ENCODE results near the gene ZSCAN12. TPM values are rescaled to one million over a fixed set of nuclear protein-coding genes. Genes with fewer than 3 reads are reported as not detected.

The ZSCAN12 gene
- total and polyA plus RNA-seq, 8 donors, result 1.1 to 10.5 (median 3.5) TPM

DNA sequence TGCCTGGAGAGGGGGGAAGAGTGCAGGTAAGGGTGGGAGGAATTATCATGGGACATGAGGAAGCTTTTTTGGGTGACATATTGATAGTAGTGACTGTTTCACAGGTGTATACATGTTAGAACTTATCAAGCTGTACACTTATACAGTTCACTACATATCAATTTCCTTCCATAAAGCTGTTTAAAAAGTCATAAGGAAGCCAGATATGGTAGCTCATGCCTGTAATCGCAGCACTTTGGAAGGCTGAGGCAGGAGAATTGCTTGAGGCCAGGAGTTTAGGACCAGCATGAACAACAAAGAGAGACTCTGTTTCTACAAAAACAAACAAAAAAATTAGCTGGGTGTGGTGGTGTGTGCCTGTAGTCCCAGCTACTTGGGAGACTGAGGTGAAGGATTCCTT, 21.7 kb downstream of the ZSCAN12 start:
- Histone ChIP-seq H3K4me3 (no peak overlapping the region), H3K9me3 (peaks cover 0 to 11% (median 0%) of the 10 kb centered on the region in 4 donors), H3K27me3 (no peaks in the 10 kb centered on the region), H3K4me1 (peaks cover 7 to 10% (median 8%) of the 10 kb centered on the region in 4 donors), H3K36me3 (peaks cover 4 to 57% (median 24%) of the 10 kb centered on the region in 4 donors), H3K27ac (no peak overlapping the region)
- DNase-seq, result no peak
- no peak for TF ChIP-seq EP300 (IDR thresholded peaks at IDR 0.05)
- TF ChIP-seq, protein P1, sequence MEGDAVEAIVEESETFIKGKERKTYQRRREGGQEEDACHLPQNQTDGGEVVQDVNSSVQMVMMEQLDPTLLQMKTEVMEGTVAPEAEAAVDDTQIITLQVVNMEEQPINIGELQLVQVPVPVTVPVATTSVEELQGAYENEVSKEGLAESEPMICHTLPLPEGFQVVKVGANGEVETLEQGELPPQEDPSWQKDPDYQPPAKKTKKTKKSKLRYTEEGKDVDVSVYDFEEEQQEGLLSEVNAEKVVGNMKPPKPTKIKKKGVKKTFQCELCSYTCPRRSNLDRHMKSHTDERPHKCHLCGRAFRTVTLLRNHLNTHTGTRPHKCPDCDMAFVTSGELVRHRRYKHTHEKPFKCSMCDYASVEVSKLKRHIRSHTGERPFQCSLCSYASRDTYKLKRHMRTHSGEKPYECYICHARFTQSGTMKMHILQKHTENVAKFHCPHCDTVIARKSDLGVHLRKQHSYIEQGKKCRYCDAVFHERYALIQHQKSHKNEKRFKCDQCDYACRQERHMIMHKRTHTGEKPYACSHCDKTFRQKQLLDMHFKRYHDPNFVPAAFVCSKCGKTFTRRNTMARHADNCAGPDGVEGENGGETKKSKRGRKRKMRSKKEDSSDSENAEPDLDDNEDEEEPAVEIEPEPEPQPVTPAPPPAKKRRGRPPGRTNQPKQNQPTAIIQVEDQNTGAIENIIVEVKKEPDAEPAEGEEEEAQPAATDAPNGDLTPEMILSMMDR (IDR thresholded peaks at IDR 0.05), result no peak
- no peak for TF ChIP-seq POLR2A (IDR thresholded peaks at IDR 0.05)
- TF ChIP-seq POLR2AphosphoS5 (IDR thresholded peaks at IDR 0.05), result no peak
- 90 to 100% (median 97%) methylated on average over 1 of the region's 1 CpG for WGBS, 5 donors
- intact Hi-C loops (cut with DNase I; ENCODE audit: low total_unique reads), result no loop called here

DNA sequence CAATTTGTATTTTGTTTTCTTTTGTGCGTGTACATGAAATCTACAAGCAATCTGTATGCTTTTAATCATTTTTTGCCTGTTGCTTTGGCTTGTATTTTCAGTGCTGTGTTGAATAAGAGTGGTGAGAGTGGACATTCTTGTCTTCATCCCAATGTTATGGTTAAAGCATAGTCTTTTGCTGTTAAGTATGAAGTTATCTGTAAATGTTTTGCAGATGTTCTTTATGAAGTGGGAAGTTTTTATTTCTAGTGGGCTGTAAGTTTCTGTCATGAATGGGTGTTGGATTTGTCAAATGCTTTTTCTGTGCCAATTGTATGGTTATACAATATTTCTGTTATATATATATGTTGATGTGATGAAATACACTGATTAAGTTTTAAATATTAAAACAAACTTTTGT, 25.6 kb downstream of the ZSCAN12 start:
- H3K36me3 ChIP-seq, result peaks cover 0 to 35% (median 3%) of the 10 kb centered on the region in 4 donors

DNA sequence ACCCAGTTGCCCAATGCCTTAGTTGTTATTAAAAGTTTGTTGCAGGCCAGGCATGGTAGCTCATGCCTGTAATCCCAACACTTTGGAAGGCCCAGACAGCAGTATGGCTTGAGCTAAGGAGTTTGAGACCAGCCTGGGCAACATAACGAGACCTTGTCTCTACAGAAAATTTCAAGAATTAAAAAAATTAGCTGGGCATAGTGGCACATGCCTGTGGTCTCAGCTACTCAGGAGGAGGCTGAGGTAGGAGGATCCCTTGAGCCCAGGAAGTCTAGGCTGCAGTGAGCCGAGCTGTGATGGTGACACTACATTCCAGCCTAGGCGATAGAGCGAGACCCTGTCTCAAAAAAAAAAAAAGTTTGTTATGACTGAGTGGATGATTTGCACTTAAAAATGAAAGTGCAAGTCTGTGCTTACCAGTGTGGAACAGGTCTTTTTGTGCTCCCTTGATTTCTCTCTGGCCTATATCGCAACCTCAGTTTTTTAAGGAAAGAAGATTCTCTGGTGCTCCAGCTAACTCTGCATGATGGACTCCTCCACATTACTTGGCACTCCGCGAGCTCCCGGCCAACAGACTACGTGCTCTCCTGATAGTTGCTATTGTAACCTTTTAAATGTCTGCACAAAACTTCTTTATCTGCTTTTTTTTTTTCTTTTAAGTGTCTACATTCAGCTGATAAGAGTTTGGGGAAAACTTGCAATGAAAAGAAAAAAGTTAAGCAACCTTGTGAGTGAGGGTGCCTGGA, 27.7 kb downstream of the ZSCAN12 start:
- Histone ChIP-seq H3K9me3 (no peaks in the 10 kb centered on the region), H3K36me3 (peaks cover 0 to 31% (median 4%) of the 10 kb centered on the region in 4 donors), H3K27ac (no peak overlapping the region), H3K4me1 (no peaks in the 10 kb centered on the region), H3K27me3 (no peaks in the 10 kb centered on the region), H3K4me3 (no peak overlapping the region)
- TF ChIP-seq, protein P1 (IDR thresholded peaks at IDR 0.05), result no peak
- TF ChIP-seq POLR2AphosphoS5 (IDR thresholded peaks at IDR 0.05), result no peak
- TF ChIP-seq POLR2A (IDR thresholded peaks at IDR 0.05), result no peak
- TF ChIP-seq EP300 (IDR thresholded peaks at IDR 0.05), result no peak
- 63 to 82% (median 72%) methylated on average over 9 of the region's 9 CpGs for WGBS, 5 donors
- intact Hi-C loops (cut with DNase I; ENCODE audit: low total_unique reads), result no loop called here
- no peak for DNase-seq

More for the DNA sequence above, 25.6 kb downstream of the ZSCAN12 start:
- Histone ChIP-seq H3K27me3 (no peaks in the 10 kb centered on the region), H3K4me3 (no peak overlapping the region), H3K4me1 (no peaks in the 10 kb centered on the region), H3K9me3 (peaks cover 0 to 6% (median 0%) of the 10 kb centered on the region in 4 donors), H3K27ac (no peak overlapping the region)
- TF ChIP-seq EP300 (IDR thresholded peaks at IDR 0.05) (no peak), POLR2A (IDR thresholded peaks at IDR 0.05) (no peak), POLR2AphosphoS5 (IDR thresholded peaks at IDR 0.05) (no peak)
- TF ChIP-seq, protein P1 (IDR thresholded peaks at IDR 0.05), result no peak
- intact Hi-C loops (cut with DNase I; ENCODE audit: low total_unique reads), result no loop called here
- no peak for DNase-seq
- 93 to 98% (median 93%) methylated on average over 1 of the region's 1 CpG for WGBS, 5 donors

DNA sequence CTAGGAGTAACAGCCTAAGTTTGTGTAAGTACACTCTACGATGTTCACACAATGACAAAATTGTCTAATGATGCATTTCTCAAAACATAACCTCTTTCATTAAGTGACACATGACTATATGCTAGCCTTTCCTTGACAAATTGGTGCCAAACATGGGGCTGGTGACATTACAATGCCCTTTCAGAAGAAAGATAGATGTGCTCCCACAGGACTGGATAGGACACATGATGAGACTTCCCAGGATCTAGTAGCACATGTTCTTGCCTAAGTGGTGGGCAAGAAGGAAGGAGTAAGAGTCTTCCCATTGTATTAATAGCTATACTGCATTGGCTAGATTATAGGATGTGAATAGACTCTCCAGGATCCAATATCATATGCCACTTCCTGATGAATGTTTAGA, 28.3 kb downstream of the ZSCAN12 start:
- peaks cover 0 to 34% (median 10%) of the 10 kb centered on the region in 4 donors for H3K36me3 ChIP-seq
- TF ChIP-seq POLR2AphosphoS5 (IDR thresholded peaks at IDR 0.05) (no peak), POLR2A (IDR thresholded peaks at IDR 0.05) (no peak), EP300 (IDR thresholded peaks at IDR 0.05) (no peak)
- TF ChIP-seq, protein P1 (IDR thresholded peaks at IDR 0.05), result no peak
- no peaks in the 10 kb centered on the region for H3K27me3 ChIP-seq
- H3K27ac ChIP-seq, result no peak overlapping the region
- no peaks in the 10 kb centered on the region for H3K9me3 ChIP-seq
- no peak for DNase-seq
- H3K4me3 ChIP-seq, result no peak overlapping the region
- no peaks in the 10 kb centered on the region for H3K4me1 ChIP-seq
- intact Hi-C loops (cut with DNase I; ENCODE audit: low total_unique reads), result no loop called here
- WGBS, 5 donors, result 82 to 94% (median 88%) methylated on average over 1 of the region's 1 CpG

All from stomach (tissue), 9 donors.